ENCODE data around the gene RNF220.
"Not testable (repeated sequence)": the region's sequence is repeated elsewhere in the genome, so short reads cannot be mapped to it uniquely, and the experiment has no call there.

RNF220 gene

GRCh38 chr1:44685218-44685617 is 280.2 kb downstream of the RNF220 start:
- DNase-seq: no peak

- DNase-seq: no peak
These were observed 280.8 kb downstream of the RNF220 start for GRCh38 chr1:44685881-44686280.

GRCh38 chr1:44688760-44689446 is 283.8 kb downstream of the RNF220 start:
- DNase-seq: no peak

GRCh38 chr1:44689447-44689765 is 284.4 kb downstream of the RNF220 start:
- no peak for DNase-seq

- DNase-seq: no peak
These were observed 288.1 kb downstream of the RNF220 start for GRCh38 chr1:44693159-44693558.

- no peak for DNase-seq
These were observed 288.8 kb downstream of the RNF220 start for GRCh38 chr1:44693900-44694299.

GRCh38 chr1:44694863-44695478 is 289.9 kb downstream of the RNF220 start:
- DNase-seq: no peak

- DNase-seq: no peak
These were observed 290.6 kb downstream of the RNF220 start for GRCh38 chr1:44695671-44696070.

GRCh38 chr1:44696101-44696500 is 291.0 kb downstream of the RNF220 start:
- peak; percentile 62 for DNase-seq

- DNase-seq: no peak
These were observed 291.8 kb downstream of the RNF220 start for GRCh38 chr1:44696789-44697345.

GRCh38 chr1:44698138-44698537 is 293.1 kb downstream of the RNF220 start:
- DNase-seq: no peak

GRCh38 chr1:44699375-44699774 is 294.3 kb downstream of the RNF220 start:
- not testable (repeated sequence) for DNase-seq

GRCh38 chr1:44700573-44700972 is 295.5 kb downstream of the RNF220 start:
- DNase-seq: no peak

- peak; percentile 46 for DNase-seq
These were observed 296.1 kb downstream of the RNF220 start for GRCh38 chr1:44701141-44701573.

All from NCI-H2227 treated with DMSO at 0.1 percent for 48 hours (cell line).